ENCODE data around the gene TRMT11. TPM values are rescaled to one million over a fixed set of nuclear protein-coding genes. Genes with fewer than 3 reads are reported as not detected.
"Not testable (repeated sequence)": the region's sequence is repeated elsewhere in the genome, so short reads cannot be mapped to it uniquely, and the experiment has no call there.

The TRMT11 gene
- total RNA-seq, 2 experiments from 2014 or later: 21.6 to 22.5 TPM

GRCh38 chr6:126055449-126055848 lies 69.1 kb downstream of the TRMT11 start:
- H3K27ac ChIP-seq (ENCODE audit: low read depth in 1 of 2, low read length in 2 of 2): no peak overlapping the region
- no peak for TF ChIP-seq CTCF (IDR thresholded peaks at IDR 0.05)
- ChIA-PET POLR2A (no interaction called here), CTCF (no interaction called here)
- H3K27me3 ChIP-seq (ENCODE audit: control insufficient read depth in 1 of 2, insufficient read depth in 2 of 2, low read length in 2 of 2): no peaks in the 10 kb centered on the region
- Mint-ChIP-seq H3K9me3 (no peaks in the 10 kb centered on the region), H3K27ac (no peak overlapping the region), H3K27me3 (no peaks in the 10 kb centered on the region), H3K4me3 (no peak overlapping the region), H3K36me3 (ENCODE audit: low read depth) (peaks cover 35% of the 10 kb centered on the region), H3K4me1 (ENCODE audit: low read depth) (no peaks in the 10 kb centered on the region)
- no peak overlapping the region for H3K4me3 ChIP-seq (ENCODE audit: low read length)
- no peaks in the 10 kb centered on the region for H3K9me3 ChIP-seq (ENCODE audit: control insufficient read depth in 1 of 2, insufficient read depth in 1 of 2, low read length in 2 of 2)
- ATAC-seq (ENCODE audit: poor library complexity) (no peak), DNase-seq (no peak)
- intact Hi-C loops (cut with DNase I, micrococcal nuclease): no loop called here
- no peaks in the 10 kb centered on the region for H3K4me1 ChIP-seq (ENCODE audit: insufficient read depth, low read length)
- H3K36me3 ChIP-seq (ENCODE audit: insufficient read depth, low read length): no peaks in the 10 kb centered on the region

- Histone ChIP-seq H3K27ac (ENCODE audit: low read depth in 1 of 2, low read length in 2 of 2) (no peak overlapping the region), H3K27me3 (ENCODE audit: control insufficient read depth in 1 of 2, insufficient read depth in 2 of 2, low read length in 2 of 2) (no peaks in the 10 kb centered on the region), H3K9me3 (ENCODE audit: control insufficient read depth in 1 of 2, insufficient read depth in 1 of 2, low read length in 2 of 2) (no peaks in the 10 kb centered on the region), H3K4me1 (ENCODE audit: insufficient read depth, low read length) (no peaks in the 10 kb centered on the region), H3K36me3 (ENCODE audit: insufficient read depth, low read length) (no peaks in the 10 kb centered on the region), H3K4me3 (ENCODE audit: low read length) (no peak overlapping the region)
- intact Hi-C loops (cut with DNase I, micrococcal nuclease): no loop called here
- no peak for TF ChIP-seq CTCF (IDR thresholded peaks at IDR 0.05)
- H3K4me1 Mint-ChIP-seq (ENCODE audit: low read depth): no peaks in the 10 kb centered on the region
- ATAC-seq (ENCODE audit: poor library complexity) (no peak), DNase-seq (no peak)
- no peaks in the 10 kb centered on the region for H3K9me3 Mint-ChIP-seq
- no peak overlapping the region for H3K27ac Mint-ChIP-seq
- ChIA-PET POLR2A (no interaction called here), CTCF (no interaction called here)
- no peak overlapping the region for H3K4me3 Mint-ChIP-seq
- H3K36me3 Mint-ChIP-seq (ENCODE audit: low read depth): peaks cover 37% of the 10 kb centered on the region
- no peaks in the 10 kb centered on the region for H3K27me3 Mint-ChIP-seq
Measured at GRCh38 chr6:126056355-126057004, 70.1 kb downstream of the TRMT11 start.

- H3K4me3 Mint-ChIP-seq; H3K27ac ChIP-seq (ENCODE audit: low read depth in 1 of 2, low read length in 2 of 2); H3K4me3 ChIP-seq (ENCODE audit: low read length); H3K4me1 Mint-ChIP-seq (ENCODE audit: low read depth); H3K27ac Mint-ChIP-seq; H3K27me3 ChIP-seq (ENCODE audit: control insufficient read depth in 1 of 2, insufficient read depth in 2 of 2, low read length in 2 of 2); H3K9me3 ChIP-seq (ENCODE audit: control insufficient read depth in 1 of 2, insufficient read depth in 1 of 2, low read length in 2 of 2); H3K27me3 Mint-ChIP-seq; intact Hi-C loops (cut with DNase I, micrococcal nuclease); POLR2A ChIA-PET; DNase-seq; H3K36me3 ChIP-seq (ENCODE audit: insufficient read depth, low read length); ATAC-seq (ENCODE audit: poor library complexity); H3K4me1 ChIP-seq (ENCODE audit: insufficient read depth, low read length); CTCF ChIA-PET; H3K9me3 Mint-ChIP-seq: not testable (repeated sequence)
- H3K36me3 Mint-ChIP-seq (ENCODE audit: low read depth): peaks cover 42% of the 10 kb centered on the region
Measured at GRCh38 chr6:126058085-126058484, 71.7 kb downstream of the TRMT11 start.

- peaks cover 0 to 3% of the 10 kb centered on the region in 2 experiments for H3K9me3 ChIP-seq (ENCODE audit: control insufficient read depth in 1 of 2, insufficient read depth in 1 of 2, low read length in 2 of 2)
- CTCF ChIA-PET: no interaction called here
- intact Hi-C loops (cut with DNase I, micrococcal nuclease): no loop called here
- no peak overlapping the region for H3K27ac ChIP-seq (ENCODE audit: low read depth in 1 of 2, low read length in 2 of 2)
- Mint-ChIP-seq H3K4me1 (ENCODE audit: low read depth) (no peaks in the 10 kb centered on the region), H3K27me3 (no peaks in the 10 kb centered on the region), H3K36me3 (ENCODE audit: low read depth) (peaks cover 54% of the 10 kb centered on the region), H3K9me3 (no peaks in the 10 kb centered on the region), H3K27ac (no peak overlapping the region), H3K4me3 (no peak overlapping the region)
- no peaks in the 10 kb centered on the region for H3K27me3 ChIP-seq (ENCODE audit: control insufficient read depth in 1 of 2, insufficient read depth in 2 of 2, low read length in 2 of 2)
- H3K4me3 ChIP-seq (ENCODE audit: low read length): no peak overlapping the region
- no peaks in the 10 kb centered on the region for H3K36me3 ChIP-seq (ENCODE audit: insufficient read depth, low read length)
- H3K4me1 ChIP-seq (ENCODE audit: insufficient read depth, low read length): no peaks in the 10 kb centered on the region
- ATAC-seq (ENCODE audit: poor library complexity) (no peak), DNase-seq (no peak)
- POLR2A ChIA-PET: no interaction called here
- TF ChIP-seq CTCF (IDR thresholded peaks at IDR 0.05): no peak
Measured at GRCh38 chr6:126060400-126060799, 74.1 kb downstream of the TRMT11 start.
